ENCODE results near the gene STOM. TPM values are rescaled to one million over a fixed set of nuclear protein-coding genes. Genes with fewer than 3 reads are reported as not detected.
"Not testable (repeated sequence)": the region's sequence is repeated elsewhere in the genome, so short reads cannot be mapped to it uniquely, and the experiment has no call there.

The STOM gene, protein sequence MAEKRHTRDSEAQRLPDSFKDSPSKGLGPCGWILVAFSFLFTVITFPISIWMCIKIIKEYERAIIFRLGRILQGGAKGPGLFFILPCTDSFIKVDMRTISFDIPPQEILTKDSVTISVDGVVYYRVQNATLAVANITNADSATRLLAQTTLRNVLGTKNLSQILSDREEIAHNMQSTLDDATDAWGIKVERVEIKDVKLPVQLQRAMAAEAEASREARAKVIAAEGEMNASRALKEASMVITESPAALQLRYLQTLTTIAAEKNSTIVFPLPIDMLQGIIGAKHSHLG
- 23.3 and 25.7 TPM in 2 replicates for total RNA-seq

DNA sequence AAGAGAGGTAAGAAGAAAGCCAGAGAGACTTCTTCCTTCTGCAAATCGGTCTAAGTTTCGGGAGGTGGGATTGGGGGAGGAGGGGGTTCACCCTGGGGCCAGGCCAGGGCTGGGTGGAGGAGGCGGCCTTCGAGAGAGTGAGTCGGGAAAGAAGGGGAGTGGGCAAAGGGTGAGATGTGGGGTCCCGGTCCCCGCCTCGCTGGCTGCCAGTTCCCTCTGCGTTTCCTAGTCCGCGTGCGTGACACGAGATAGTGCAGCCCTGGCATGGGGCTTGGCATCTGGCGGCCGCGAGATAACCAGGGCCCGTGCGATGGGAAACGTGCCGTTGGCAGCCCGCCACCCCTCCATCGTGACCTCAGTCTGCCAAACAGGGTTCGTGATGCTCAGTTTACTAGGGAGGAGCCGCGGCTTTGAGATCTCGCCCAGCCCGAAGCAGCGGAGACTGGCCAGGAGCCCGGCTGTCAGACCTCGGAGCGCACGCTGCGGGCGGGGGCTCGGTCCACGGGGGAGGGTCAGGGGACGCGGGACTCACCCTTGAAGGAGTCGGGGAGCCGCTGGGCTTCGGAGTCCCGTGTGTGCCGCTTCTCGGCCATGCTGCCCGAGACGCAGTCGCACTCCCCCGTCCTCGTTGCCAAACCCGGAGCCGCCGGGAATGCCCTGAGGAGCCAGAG lies at the start of gene STOM:
TSS of gene STOM (minus strand) at position 656 of the 671 bp plus-strand sequence. CDS start at position 593, 63 bp downstream.
- intact Hi-C loops (cut with micrococcal nuclease) = loop anchor here (1.0 to 5.0 kb wide), 6 partner anchors 16 to 1458 kb away; partner anchors contain the start of genes MEGF9, PDCL and RAB14

DNA sequence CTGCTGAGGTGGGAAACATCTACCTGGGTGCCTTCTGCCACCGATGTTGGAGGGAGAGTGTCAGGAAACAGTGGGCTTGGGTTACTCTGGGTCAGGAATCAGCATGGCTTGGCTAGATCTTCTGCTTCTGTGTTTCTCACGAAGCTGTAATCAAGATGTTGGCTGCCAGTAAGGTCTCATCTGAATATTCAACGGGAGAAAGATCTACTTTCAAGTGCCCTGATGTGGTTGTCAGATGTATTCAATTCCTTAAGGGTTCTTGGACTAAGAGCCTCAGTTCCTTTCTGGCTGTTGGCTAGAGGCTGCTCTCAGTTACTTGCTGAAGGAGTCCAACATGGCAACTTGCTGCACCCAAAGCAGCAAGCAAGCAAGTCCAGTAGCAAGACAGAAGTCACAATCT lies 41.9 kb upstream of the STOM start:
- intact Hi-C loops (cut with micrococcal nuclease) = no loop called here

DNA sequence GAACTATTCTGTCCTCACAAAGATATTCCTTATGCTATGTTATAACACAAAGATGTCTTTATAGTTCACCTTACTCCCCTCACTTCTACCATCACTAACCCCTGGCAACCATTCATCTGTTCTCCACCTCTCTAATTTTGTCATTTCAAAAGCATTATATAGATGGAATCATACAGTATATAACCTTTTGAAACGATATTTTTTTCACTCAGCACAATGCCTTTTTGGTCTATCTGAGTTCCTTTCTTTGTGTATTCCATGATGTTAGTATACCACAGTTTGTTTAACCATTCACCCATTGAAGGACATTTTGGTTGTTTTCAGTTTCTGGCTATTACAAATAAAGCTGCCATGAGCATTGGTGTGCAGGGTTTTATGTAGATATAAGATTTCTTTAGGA lies 35.8 kb upstream of the STOM start:
- intact Hi-C loops (cut with micrococcal nuclease) = no loop called here

DNA sequence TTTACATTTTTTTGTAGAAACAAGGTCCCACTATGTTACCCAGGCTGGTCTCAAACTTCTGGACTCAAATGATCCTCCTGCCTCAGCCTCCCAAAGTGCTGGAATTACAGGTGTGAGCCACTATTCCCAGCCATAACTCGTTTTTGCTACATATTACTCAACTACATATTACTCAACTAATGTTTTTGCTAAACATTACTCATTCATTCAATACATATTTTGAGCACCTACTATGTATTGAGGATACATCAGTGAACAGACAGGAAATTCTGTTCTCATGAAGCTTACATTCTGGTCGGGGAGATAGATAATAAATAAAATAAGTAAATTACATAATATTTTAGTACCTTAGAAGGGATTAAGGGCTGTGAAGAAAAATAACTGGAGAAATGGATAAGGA lies 34.9 kb upstream of the STOM start:
- intact Hi-C loops (cut with micrococcal nuclease) = no loop called here

DNA sequence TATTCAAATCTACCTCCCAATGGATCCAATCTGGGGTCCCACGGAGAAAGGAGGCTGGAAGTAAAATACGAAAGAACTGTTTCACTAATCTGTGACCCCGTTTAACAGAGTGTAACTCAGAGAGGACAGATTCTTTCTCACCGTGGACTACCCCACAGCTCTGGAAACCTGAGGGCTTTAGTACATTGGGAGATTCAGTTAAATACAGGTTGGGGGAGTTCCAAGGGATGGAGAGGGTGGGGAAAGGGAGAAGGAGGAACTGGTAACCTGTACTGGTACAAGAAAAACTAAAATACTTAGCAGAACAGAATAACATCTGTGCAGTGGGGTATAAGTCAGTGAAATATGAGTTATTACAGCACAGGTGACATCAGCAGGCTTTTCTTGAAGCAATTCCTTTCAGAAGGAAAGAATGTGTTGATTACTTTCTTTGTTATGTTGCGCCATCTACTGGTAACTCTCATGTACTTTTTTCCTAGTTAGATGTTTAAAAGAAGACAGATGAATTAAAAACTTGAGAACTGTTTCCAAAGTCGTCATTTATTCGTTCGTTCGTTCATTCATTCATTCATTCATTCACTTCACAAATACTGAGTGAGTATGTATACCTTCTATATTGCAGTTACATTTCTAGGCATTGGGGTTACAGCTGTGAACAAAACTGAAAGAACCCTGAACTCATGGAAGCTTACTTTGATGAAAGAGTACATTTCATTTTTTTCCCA lies 30.0 kb upstream of the STOM start:
- intact Hi-C loops (cut with micrococcal nuclease) = loop anchor here (1.0 to 2.0 kb wide), 2 partner anchors 29 to 80 kb away; partner anchors contain the start of gene STOM

DNA sequence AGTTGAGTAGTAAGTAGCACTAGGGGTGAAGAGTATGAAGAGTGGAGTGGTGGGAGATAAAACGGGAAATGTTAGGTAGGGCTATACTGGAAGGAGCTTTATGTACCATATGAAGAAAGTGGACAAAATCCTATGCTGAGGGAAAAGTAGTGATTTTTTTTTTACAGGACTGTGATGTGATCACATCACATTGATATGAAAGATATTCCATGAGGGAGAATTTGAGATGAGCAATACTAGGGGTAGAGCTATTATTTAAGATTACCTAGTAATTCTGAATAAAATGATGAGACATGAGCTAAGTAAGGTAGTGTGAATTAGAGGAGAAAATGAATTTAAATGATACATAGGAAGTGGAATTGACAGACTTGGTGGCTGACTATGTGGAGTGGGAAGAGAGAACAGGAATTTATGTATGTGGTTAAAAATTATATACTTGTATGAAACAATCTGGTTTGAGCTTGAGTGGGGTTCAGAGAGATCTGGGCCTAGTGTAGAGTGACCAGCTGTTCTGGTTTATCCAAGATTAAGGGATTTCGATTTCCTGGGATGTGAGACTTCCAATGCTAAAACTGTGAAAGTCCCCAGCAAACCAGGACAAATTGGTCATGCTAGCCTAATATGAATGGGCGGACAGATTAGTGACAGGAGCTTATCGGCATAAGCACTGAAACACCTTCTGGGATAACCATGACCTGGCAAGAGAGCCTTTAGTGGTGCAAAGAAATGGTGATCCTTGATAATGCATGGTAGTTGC lies 29.3 kb upstream of the STOM start:
- intact Hi-C loops (cut with micrococcal nuclease) = no loop called here

DNA sequence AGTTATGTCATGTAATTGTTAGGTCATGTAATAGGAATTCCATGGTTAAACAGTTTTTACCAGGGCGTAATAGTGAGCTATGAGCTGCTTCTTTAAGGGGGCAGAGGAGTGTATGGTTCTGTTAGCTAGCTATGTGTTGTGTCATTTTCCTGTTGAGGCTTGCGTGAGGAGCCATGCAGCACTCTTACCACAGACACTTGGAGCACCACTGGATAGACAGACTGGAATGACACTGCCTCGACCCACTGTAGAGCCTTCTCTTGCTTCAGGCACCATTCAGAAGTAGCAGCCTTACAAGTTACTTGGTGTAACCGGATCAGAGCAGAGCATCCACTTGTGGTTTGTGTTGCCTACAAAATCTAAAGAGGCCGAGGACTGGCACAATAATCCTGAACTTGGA lies 28.3 kb upstream of the STOM start:
- intact Hi-C loops (cut with micrococcal nuclease) = no loop called here

DNA sequence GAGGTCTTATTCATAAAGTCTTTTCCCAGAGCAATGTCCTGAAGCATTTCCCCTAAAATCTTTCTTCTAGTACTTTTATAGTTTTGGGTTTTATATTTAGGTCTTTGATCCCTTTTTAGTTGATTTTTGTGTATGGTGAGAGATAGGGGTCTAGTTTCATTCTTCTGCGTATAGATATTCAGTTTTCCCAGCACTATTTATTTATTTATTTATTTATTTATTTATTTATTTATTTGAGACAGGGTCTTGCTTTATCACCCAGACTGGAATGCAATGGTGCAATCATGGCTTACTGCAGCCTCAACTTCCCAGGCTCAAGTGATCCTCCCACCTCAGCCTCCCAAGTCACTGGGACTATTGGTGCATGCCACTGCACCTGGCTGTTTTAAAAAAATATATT lies 27.2 kb upstream of the STOM start:
- intact Hi-C loops (cut with micrococcal nuclease) = not testable (repeated sequence)

DNA sequence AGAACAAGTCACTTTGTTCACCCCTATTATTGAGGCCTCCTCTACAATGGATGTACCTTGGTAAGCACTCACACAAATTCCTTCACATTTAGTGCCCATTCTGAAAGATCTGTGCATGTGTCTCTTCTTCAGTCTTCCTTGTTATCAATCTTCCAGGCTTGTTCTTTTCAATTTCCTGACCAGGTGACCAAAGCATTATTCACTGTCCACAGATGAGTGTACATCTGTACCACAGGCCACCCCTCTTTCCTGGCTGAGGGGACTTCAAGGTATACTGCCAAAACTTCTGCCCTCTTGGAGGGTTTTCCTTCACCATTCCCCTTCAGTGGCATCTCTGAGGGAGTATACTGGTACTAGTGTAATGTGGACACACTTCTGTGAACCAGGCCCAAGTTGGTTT lies 25.5 kb upstream of the STOM start:
- intact Hi-C loops (cut with micrococcal nuclease) = no loop called here

DNA sequence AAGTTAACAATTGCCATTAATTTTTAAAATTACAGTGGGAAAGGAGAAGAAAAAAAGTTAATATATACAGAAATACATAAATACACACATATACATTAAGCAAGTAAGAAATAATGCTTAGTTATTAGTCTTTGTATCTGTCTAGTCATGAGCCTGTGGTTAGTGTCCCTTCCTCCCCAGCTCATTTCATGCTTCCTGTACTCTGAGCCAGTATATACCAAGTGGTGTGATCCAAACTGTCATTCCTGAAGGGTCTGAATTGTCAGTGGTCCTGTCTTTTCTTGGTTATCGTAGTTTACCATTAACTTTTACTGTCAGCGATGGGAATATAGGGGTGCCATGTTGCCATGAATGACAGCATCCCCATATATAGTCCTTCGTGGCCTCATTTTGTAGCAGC lies 24.2 kb upstream of the STOM start:
- intact Hi-C loops (cut with micrococcal nuclease) = no loop called here

DNA sequence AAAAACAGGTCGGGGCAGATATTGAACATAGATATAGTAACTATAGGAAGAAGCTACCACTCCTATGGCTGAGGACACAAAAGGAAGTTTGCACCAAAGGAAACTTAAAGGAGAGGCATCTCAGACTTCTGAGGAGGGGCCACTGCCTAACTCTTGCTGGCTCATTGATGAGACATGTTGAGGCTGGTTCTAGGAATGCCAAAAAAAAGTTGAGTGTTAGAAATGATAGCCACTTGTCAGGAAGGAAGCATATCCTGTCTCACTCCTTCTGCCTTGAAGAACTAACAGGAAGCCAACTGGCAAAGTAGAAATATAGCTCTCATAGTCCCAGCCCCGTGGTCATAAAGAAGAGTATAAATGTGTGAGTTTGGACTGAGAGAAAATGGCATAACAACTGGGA lies 23.3 kb upstream of the STOM start:
- intact Hi-C loops (cut with micrococcal nuclease) = no loop called here

DNA sequence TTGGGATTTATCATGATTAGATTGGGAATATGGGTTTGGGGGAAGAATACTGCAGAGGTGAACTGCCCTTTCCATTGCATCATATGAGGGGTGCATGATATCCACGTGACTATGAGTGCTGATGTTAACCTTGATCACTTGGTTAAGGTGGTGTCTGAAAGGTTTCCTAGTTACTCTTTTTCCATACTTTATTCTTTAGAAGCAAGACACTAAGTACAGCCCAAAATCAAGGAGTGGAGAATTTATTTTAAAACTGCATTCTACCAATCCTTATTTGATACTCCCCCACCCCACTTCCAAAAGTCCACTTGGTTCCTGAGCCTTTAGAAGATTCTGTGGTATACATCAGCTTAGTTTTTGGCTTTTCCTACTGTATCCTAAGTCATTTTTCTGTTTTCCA lies 20.3 kb upstream of the STOM start:
- intact Hi-C loops (cut with micrococcal nuclease) = no loop called here

DNA sequence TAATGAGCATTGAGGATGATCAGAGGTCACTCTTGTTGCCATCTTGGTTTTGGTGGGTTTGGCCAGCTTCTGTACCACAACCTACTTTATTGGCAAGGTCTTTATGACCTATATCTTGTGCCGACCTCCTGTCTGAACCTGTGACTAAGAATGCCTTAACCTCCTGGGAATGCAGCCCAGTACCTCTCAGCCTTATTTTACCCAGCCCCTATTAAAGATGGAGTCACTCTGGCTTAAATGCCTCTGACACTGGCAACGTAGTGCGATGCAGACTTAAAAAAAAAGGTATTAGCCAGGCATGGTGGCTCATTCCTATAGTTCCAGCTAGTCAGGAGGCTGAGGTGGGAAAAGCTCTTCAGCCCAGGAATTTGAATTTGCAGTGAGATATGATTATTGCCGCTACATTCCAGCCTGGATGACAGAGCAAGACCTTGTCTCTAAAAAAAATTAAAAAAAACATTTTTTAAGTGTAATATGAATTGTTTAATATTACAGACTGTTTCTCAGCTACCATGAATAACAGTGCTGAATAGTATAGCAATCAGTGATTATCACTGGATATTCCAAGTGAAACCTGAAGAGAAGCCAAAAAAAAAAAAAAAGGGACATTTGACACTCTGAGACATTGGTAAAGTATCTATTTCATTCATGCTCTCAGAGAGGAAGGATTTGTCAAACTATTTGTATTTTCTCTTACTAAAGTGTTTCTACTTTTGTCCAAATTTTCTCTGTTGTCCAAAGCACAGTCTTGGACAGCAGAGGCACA lies 18.3 kb upstream of the STOM start:
- intact Hi-C loops (cut with micrococcal nuclease) = no loop called here

DNA sequence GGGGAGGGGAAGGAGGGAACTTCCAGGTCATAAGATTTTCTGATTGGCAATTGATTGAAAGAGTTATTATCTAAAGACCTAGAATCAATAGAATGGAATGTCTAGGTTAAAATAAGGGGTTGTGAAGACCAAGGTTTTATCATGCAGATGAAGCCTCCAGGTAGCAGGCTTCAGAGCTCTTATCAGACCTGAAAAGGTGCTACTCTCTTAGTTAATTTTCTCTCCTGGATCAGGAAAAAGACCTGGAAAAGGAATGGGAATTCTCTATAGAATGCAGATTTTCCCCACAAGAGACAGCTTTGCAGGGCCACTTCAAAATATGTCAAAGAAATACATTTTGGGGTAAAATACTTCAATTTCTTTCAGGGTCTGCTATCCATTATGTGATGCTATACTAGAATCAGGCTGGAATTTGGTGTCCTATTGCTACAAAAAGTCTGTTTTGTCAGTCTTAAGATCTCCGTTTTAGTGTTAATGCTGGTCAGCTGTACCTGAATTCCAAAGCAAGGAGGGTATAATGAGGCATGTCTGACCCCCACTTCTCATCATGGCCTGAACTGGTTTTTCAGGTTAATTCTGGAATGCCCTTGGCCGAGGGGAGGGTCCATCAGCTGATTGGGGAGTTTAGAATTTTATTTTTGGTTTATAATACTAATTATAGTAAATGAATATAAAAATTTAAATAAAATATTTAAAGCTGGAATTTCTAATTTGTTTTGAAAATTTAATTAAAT lies 16.6 kb upstream of the STOM start:
- intact Hi-C loops (cut with micrococcal nuclease) = no loop called here

DNA sequence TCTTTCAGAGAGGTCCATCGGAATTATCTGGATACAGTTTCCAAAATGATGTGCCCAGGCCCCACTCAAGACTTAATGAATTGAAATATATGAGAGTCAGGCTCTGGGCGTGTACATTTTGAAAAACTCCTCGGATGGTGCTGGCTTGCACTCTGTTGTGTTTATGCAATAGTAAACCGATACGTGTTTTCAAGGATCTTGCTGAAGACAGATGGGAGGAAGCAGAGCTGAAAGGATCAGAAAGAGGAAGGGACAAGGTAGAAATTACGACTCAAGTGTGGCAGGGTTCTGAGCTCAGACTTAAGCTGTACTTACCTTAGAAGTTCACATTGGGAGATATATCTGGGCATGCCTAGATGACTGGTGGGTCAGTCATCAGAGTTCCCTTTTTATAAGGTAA lies 13.7 kb upstream of the STOM start:
- intact Hi-C loops (cut with micrococcal nuclease) = no loop called here

DNA sequence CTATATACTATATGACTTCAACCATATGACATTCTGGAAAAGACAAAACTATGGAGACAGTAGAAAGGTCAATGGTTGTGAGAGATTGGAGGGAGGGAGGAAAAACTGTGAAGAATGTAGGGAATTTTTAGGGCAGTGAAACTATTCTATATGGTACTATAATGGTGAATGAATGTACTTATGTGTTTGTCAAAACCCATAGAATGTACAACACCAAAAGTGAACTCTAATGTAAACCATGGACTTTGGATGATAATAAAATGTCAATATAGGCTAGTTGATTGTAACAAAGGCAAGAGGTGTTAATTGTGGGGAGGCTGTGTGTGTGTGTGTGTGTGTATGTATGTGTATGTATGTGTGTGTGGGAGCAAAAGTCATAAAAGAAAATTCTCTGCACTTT lies 10.8 kb upstream of the STOM start:
- intact Hi-C loops (cut with micrococcal nuclease) = no loop called here

DNA sequence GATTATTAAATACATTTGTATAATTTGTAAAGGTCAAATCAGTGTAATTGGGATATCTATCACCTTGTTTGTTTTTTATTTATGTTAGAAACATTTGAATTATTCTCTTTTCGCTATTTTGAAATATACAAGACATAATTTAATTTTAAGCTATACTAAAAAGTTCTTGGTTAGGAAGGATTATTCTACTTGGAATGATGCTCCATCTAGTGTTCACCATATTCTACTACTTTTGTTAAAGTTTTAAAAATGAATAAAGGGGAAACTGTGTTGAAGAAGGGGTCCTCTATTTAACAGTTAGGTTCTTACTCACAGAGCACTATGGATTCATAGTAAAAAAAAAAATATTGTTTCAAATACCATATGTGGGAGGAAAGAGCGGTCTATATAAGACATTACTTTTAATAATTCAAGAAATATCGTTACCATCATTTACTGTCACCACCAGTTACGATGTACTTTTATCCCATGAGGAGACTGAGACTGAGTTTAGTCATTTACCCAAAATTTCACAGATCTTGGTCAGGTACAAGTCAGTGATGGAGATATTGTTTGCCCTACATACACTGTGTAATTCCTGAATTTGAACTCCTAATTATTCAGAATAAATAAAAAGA lies 6.3 kb upstream of the STOM start:
- intact Hi-C loops (cut with micrococcal nuclease) = no loop called here

DNA sequence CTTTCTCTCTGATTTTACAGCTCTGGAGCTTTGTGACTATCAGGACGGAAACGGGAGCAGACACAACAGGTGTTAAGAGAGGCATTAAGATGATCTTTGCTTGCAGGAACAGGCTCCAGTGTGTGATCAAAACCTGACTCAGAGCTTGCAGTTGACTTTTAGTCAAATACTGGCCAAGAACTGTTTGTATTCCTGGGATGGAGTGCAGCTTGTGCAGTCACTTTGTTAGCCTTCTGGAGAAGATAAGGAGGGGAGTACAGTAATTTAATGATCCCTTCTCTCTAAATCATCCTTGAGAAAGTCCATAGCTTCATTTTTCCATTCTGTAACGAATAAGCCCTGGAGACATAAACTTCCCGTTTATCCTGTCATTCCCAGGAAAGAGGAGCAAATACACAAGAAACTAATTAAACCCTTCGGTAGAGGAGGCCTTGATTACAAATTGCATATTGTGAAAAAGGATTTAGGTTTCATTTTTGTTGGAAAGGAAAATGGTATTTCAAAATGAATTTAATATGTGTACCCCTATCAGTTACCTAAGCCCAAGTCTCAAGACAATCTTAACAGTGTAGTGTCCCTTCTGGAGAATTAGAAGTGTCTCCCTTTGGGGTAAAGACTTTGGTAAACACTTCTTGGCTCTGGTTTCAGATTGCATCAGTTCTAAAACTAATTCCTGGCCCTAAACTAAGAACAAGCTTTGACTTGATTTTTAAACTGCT lies 3.1 kb upstream of the STOM start:
- intact Hi-C loops (cut with micrococcal nuclease) = loop anchor here (5.0 kb wide), 2 partner anchors 171 to 661 kb away; partner anchors contain the start of genes MEGF9 and RAB14

Measured in T-helper 2 cell treated with Interferon-gamma antibody and Interleukin-4, amounts not matched to agents 100 ng/mL and 5 ng/mL, for 36 hours (primary cell).